ENCODE results near the gene CEP78.

The CEP78 gene

GRCh38 chr9:78286946-78287388 is 51.1 kb downstream of the CEP78 start:
- DNase-seq (ENCODE audit: low spot score), result no peak

- no peak for DNase-seq (ENCODE audit: low spot score)
Observed at GRCh38 chr9:78288214-78288892, 52.5 kb downstream of the CEP78 start.

GRCh38 chr9:78289474-78289873 is 53.6 kb downstream of the CEP78 start:
- DNase-seq (ENCODE audit: low spot score), result no peak

GRCh38 chr9:78291240-78291925 is 55.5 kb downstream of the CEP78 start:
- no peak for DNase-seq (ENCODE audit: low spot score)

GRCh38 chr9:78292026-78292425 is 56.2 kb downstream of the CEP78 start:
- no peak for DNase-seq (ENCODE audit: low spot score)

GRCh38 chr9:78292716-78293497 is 57.0 kb downstream of the CEP78 start:
- no peak for DNase-seq (ENCODE audit: low spot score)

GRCh38 chr9:78294290-78295176 is 58.7 kb downstream of the CEP78 start:
- DNase-seq (ENCODE audit: low spot score), result no peak

- DNase-seq (ENCODE audit: low spot score), result no peak
Observed at GRCh38 chr9:78295177-78295575, 59.3 kb downstream of the CEP78 start.

- DNase-seq (ENCODE audit: low spot score), result no peak
Observed at GRCh38 chr9:78295731-78296130, 59.9 kb downstream of the CEP78 start.

GRCh38 chr9:78296201-78296892 is 60.5 kb downstream of the CEP78 start:
- no peak for DNase-seq (ENCODE audit: low spot score)

GRCh38 chr9:78296893-78297671 is 61.2 kb downstream of the CEP78 start, which contains the start of gene PSAT1:
Gene PSAT1 (plus strand): TSS chr9:78297125. CDS start chr9:78297211, 86 bp downstream.
- peak; percentile 85 for DNase-seq (ENCODE audit: low spot score)

- peak; percentile 21 for DNase-seq (ENCODE audit: low spot score)
Observed at GRCh38 chr9:78297672-78297961, 61.7 kb downstream of the CEP78 start.

GRCh38 chr9:78298046-78298765 is 62.3 kb downstream of the CEP78 start:
- DNase-seq (ENCODE audit: low spot score), result no peak

GRCh38 chr9:78300209-78300608 is 64.3 kb downstream of the CEP78 start:
- no peak for DNase-seq (ENCODE audit: low spot score)

GRCh38 chr9:78301466-78301865 is 65.6 kb downstream of the CEP78 start:
- DNase-seq (ENCODE audit: low spot score), result no peak

GRCh38 chr9:78303377-78304062 is 67.6 kb downstream of the CEP78 start:
- no peak for DNase-seq (ENCODE audit: low spot score)

GRCh38 chr9:78304357-78304756 is 68.5 kb downstream of the CEP78 start:
- no peak for DNase-seq (ENCODE audit: low spot score)

GRCh38 chr9:78306222-78307076 is 70.6 kb downstream of the CEP78 start:
- no peak for DNase-seq (ENCODE audit: low spot score)
